ENCODE results near the gene UBE2V1.

Gene UBE2V1

GRCh38 chr20:50058662-50059402, 54.1 kb downstream of the UBE2V1 start:
- DNase-seq, result no peak

DNA sequence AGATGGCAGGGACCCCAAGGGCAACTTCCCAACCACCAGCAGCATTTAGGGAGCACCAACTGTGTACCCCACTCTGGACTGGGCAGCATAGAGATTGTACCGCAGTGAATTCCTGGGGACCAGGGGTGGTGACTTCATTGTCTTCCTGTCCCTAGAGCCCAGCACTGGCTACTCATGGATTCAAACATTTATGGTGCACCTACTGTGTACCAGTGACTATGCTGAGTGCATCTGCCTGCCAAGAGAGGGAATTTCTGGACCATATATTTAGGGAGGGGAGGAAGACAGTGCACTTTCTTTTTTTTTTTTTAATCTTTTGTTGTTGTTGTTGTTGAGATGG, 55.3 kb downstream of the UBE2V1 start:
- no peak for DNase-seq

- no peak for DNase-seq
Observed at GRCh38 chr20:50056951-50057713, 55.8 kb downstream of the UBE2V1 start.

- DNase-seq, result no peak
Observed at GRCh38 chr20:50056408-50056926, 56.5 kb downstream of the UBE2V1 start.

GRCh38 chr20:50055524-50056083, 57.3 kb downstream of the UBE2V1 start:
- DNase-seq, result no peak

DNA sequence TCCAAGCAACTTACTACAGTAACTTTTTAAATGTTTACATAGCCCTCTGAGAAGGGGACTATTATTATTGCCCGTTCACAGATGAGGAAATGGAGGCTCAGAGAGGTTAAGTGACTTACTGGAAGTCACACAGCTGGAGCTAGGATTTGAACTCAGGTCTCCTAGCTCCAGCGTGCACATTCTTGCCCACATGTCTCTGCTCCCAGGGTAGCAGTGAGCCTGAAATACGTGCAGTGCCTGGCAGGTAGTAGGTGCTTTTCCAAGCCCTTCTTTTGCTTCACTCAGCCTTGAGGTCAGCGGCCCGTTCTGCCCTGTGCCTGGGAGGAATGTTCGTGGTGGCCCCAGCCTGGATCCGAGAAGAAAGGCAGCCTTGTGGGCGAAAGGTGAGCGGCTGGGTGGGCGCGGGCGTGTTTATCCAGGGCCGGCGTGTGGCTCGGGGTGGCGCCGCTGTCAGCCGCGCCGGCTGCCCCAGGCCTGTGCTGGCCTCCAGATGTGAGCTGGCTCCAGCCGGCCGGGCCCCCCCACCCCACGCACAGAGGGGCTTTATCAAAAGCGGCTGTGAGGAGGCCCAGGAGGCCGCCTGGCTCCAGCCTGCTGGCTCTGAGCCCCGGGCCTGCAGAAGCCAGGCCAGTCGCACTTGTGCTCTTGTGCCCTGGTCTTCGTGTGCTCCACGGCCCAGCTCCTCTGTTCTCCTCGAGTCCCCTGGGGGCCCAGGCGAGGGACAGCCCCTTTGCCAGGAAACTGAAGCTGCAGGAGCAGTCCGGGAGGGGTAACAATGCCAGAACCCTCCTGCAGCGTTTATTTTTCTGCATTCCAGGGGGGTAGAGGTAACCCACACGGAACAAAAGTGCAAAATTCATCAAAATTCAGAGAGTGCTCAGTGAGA, 58.1 kb downstream of the UBE2V1 start:
- no peak for DNase-seq

DNA sequence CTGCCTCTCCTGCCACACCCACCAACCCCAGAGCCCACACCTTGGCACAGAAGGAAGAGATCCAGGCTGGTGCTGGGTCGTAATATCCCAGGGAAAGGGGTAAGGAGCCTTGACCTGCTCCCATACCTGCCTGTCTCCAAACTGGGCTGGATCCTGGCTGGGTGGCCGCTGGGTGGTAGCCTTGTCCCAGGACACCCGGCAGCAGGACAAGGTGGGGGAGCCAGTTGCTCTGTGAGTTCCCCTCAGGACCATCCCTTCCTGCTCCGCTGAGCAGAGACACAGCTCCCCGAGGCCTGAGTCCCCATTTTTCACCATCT, 58.8 kb downstream of the UBE2V1 start:
- no peak for DNase-seq

- no peak for DNase-seq
Observed at GRCh38 chr20:50053362-50054230, 59.4 kb downstream of the UBE2V1 start.

DNA sequence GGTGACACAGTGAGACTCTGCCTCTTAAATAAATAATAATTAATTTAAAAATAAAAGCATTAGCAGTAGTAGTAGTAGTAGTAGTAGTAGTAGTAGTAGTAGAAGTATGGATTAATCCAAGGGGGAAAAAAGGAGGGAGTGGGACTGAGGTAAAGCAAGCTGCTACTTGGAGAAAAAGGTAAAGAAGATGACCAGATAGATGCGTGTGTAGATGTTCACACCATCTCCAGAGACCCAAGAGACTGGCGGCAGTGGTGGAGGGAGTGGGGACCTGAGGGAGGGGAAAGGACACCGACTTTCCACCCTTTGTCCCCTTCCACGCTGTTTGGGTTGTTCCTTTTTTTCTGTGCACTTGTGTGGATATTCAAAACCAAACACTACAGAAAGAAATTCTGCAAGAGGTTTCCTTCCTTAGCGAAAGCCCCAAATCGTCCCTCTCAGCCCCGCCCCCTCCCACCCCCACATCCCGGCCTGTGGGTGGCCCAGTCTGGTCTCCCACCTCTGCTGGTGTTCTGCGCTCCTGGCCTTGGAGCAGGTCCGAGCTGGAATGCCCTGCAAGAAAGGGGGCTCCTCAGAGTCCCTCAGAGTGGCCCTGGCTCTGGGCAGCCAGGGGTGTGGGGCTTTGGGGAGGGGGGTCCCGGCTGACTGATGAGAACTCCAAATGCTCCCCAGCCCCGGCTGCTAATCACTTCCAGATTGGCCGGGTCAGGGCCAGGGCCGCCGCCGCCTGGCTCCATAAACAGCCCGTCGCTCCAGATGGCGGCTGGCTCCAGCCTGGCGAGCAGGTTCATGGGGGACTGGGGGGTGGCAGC, 60.2 kb downstream of the UBE2V1 start:
- no peak for DNase-seq

DNA sequence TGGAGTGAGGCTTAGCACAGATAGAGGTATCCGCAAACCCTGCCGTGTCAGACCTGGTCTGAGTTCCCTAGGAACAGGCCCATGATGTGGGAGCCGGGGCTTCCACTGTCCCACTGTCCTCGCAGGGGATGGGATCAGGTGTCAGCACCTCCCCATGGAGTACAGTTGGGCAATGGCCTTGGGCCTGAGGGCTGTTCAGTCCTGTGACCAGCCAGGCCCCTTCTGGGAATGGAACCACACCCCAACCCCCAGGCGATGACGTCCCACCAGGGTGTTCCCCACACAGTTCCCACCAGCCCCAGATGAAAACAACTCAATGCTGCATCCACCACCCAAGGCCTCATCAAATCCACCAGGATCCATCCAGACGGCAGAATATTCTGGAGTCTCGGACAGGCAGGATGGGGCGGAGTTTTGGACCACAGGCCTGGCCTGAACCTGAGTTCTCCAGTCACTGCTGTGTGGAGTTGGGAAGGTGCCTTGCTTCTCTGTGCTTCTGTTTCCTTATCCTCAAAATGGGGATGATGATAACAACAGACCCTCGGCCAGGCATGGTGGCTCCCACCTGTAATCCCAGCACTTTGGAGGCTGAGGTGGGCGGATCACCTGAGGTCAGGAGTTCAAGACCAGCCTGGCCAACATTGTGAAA, 62.2 kb downstream of the UBE2V1 start:
- no peak for DNase-seq

DNA sequence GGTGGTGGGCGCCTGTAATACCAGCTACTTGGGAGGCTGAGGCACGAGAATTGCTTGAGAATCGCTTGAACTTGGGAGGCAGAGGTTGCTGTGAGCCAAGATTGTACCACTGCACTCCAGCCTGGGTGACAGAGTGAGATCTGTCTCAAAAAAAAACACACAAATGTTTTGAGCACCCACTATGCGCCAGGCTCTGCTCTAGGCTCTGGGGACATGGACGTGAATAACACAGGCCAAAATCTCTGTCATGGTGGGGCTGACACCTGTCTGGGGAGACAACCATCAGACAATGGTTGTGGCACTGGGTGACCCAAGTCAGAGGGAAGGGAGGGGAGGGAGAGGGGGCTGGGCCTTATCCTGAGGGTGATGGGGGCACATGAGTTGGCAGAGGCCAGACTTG, 62.7 kb downstream of the UBE2V1 start:
- no peak for DNase-seq

DNA sequence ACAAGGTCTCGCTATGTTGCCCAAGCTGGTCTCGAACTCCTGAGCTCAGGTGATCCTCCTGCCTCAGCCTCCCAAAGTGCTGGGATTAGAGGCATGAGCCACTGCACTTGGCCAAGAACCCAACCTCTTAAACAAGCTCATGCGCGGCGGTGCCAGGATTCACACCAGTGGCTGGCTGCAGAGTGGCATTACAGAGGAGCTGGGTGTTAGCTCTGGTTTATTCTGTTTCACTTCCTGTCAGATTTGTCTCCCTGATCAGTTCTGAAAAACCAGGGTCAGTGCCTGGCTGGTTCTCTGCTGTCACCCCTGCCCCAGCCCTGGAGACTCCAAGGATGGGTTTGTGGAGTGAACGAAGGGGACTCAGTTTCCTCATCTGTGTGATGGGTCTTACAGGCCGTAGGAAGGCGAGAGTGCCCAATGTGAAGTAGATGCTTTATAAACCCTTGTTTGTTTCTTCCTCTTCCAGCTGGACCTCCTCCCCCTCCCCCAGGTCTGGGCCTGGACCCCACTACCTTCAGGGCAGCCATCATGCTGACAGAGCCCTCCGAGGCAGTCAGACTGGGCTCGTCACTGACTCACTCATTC, 63.4 kb downstream of the UBE2V1 start:
- no peak for DNase-seq

- DNase-seq, result peak; percentile 64
Observed at GRCh38 chr20:50048420-50049166, 64.4 kb downstream of the UBE2V1 start.

DNA sequence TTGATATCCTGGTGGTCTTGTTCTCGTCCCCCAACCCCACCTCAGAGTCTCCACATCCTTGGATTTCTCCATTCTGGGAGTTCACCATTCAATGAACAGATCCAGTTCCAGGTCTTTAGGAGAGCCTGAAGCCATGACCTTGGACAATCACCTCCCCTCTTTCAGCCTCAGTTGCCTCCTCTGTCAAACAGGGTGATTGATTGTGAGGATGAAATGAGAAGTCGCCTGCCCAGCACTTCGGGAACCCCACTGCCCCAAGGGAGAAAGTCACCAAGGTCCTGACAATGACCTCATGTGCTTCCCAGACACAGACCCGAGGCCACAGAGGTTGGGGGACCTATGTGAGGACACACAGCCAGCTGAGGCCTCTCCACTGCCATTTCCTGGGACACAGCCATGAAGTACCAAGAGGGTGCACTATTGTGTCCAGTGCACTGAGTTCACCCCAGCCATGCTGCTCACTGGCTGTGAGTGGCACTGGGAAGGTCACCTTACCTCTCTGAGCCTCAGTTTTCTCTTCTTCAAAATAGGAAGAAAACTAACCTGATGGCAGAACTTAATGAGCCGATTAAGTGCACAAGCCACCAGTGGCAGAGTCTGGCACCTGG, 68.5 kb downstream of the UBE2V1 start:
- no peak for DNase-seq

- DNase-seq, result no peak
Observed at GRCh38 chr20:50043573-50044352, 69.2 kb downstream of the UBE2V1 start.

- no peak for DNase-seq
Observed at GRCh38 chr20:50042370-50043313, 70.3 kb downstream of the UBE2V1 start.

GRCh38 chr20:50041246-50041873, 71.6 kb downstream of the UBE2V1 start:
- no peak for DNase-seq
